ENCODE measurements around the gene CMSS1.
"Not testable (repeated sequence)": the region's sequence is repeated elsewhere in the genome, so short reads cannot be mapped to it uniquely, and the experiment has no call there.

The CMSS1 gene

GRCh38 chr3:100043271-100043670, 225.6 kb downstream of the CMSS1 start:
- TF ChIP-seq, protein P1, sequence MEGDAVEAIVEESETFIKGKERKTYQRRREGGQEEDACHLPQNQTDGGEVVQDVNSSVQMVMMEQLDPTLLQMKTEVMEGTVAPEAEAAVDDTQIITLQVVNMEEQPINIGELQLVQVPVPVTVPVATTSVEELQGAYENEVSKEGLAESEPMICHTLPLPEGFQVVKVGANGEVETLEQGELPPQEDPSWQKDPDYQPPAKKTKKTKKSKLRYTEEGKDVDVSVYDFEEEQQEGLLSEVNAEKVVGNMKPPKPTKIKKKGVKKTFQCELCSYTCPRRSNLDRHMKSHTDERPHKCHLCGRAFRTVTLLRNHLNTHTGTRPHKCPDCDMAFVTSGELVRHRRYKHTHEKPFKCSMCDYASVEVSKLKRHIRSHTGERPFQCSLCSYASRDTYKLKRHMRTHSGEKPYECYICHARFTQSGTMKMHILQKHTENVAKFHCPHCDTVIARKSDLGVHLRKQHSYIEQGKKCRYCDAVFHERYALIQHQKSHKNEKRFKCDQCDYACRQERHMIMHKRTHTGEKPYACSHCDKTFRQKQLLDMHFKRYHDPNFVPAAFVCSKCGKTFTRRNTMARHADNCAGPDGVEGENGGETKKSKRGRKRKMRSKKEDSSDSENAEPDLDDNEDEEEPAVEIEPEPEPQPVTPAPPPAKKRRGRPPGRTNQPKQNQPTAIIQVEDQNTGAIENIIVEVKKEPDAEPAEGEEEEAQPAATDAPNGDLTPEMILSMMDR (IDR thresholded peaks at IDR 0.05; ENCODE audit: borderline replicate concordance, insufficient read depth, low read depth, low read length), result no peak
- H3K4me3 ChIP-seq (ENCODE audit: low read depth, low read length), result no peak overlapping the region

- TF ChIP-seq, protein P1 (IDR thresholded peaks at IDR 0.05; ENCODE audit: borderline replicate concordance, insufficient read depth, low read depth, low read length), result no peak
- no peak overlapping the region for H3K4me3 ChIP-seq (ENCODE audit: low read depth, low read length)
Observed at GRCh38 chr3:100044369-100044768, 226.7 kb downstream of the CMSS1 start.

GRCh38 chr3:100045696-100046095, 228.0 kb downstream of the CMSS1 start:
- TF ChIP-seq, protein P1 (IDR thresholded peaks at IDR 0.05; ENCODE audit: borderline replicate concordance, insufficient read depth, low read depth, low read length), result no peak
- H3K4me3 ChIP-seq (ENCODE audit: low read depth, low read length), result no peak overlapping the region

GRCh38 chr3:100046986-100047385, 229.3 kb downstream of the CMSS1 start:
- TF ChIP-seq, protein P1 (IDR thresholded peaks at IDR 0.05; ENCODE audit: borderline replicate concordance, insufficient read depth, low read depth, low read length), result no peak
- H3K4me3 ChIP-seq (ENCODE audit: low read depth, low read length), result no peak overlapping the region

- TF ChIP-seq, protein P1 (IDR thresholded peaks at IDR 0.05; ENCODE audit: borderline replicate concordance, insufficient read depth, low read depth, low read length), result no peak
- H3K4me3 ChIP-seq (ENCODE audit: low read depth, low read length), result no peak overlapping the region
Observed at GRCh38 chr3:100047455-100048141, 229.9 kb downstream of the CMSS1 start.

- no peak overlapping the region for H3K4me3 ChIP-seq (ENCODE audit: low read depth, low read length)
- TF ChIP-seq, protein P1 (IDR thresholded peaks at IDR 0.05; ENCODE audit: borderline replicate concordance, insufficient read depth, low read depth, low read length), result no peak
Observed at GRCh38 chr3:100048248-100048647, 230.6 kb downstream of the CMSS1 start.

DNA sequence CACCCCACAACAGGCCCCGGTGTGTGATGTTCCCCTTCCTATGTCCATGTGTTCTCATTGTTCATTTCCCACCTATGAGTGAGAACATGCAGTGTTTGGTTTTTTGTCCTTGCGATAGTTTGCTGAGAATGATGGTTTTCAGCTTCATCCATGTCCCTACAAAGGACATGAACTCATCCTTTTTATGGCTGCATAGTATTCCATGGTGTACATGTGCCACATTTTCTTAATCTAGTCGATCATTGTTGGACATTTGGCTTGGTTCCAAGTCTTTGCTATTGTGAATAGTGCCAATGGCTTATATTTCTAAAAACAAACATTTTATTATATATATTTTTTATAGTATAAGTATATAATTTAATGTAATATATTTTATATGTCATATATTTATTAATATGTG, 233.9 kb downstream of the CMSS1 start:
- H3K4me3 ChIP-seq (ENCODE audit: low read depth, low read length), result not testable (repeated sequence)
